CD4-positive, alpha-beta T cell treated with Interleukin-15 for 4 hours (primary cell): Measurements from ENCODE around the gene RING1.

ENCODE experiments used
- DNase-seq: peaks from one replicate; pipeline ENCODE4 v3.0.0-alpha.2; 2020; ENCODE audit warnings: low spot score

RING1 gene

DNA sequence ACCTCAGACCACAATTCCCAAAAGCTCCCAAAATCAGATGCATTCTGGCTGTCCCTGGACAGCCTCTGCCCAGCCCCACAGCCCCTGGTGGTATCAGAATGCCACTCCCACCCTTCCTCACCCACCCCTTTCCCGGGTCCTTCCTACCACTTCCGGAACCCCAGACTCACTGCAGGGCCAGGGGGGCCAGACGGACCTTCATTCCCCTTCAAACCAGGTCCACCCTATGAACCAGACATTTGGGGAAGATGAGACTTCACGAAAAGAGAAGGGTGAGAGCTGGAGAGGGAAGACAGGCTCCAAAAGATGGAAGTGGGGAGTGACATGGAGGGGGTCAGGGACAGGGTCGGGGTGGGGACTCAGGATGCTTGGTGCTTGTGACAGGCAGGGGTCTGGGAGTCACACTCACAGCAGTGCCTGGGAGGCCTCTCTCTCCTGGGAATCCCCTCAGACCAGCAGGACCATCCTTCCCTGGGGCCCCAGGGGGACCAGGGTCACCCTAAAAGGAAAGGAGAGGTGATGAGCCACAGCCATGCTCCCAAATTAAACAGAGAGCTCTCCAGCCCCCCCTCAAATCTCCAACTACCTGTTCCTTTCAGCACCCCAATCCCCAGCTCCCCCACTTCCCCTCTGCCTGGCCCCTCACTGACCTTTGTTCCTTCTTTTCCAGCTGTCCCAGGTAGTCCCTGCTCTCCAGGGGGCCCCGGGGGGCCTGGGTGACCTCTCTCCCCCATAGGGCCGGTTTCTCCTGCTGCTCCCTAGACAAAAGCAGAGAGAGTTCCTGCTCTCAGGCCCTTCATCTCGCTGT is 36.2 kb upstream of the RING1 start:
- no peak for DNase-seq

GRCh38 chr6:33172688-33173534 is 35.4 kb upstream of the RING1 start:
- no peak for DNase-seq

DNA sequence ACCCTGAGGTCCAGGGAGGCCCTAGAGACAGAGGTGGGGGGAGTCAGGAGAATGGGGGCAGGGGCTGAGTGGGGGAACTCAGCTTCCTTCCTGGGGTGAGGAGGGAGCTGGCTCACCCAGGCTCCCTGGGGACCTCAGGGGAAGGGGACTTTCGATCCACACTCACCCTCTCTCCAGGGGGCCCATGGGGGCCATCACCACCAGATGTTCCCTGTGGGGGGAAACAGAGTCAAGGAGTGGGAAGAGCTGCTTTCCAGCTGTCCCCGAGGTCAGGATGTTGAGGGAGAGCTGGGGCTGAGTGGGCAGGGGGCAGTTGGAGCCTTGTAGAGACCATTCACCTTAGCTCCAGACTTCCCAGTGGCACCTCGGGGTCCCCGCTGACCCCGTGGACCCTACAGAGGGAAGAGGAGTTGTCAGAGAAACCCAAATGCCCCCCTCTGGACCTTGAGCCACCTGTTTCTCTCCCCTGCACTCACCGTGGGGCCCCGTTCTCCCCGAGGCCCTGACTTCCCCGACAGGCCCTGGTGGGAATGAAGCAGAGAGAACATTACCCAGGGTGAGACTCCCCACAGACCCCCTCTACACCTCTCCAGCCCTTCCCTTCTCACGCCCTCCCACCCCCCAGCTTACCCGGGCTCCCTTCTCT is 34.6 kb upstream of the RING1 start:
- DNase-seq, result no peak

DNA sequence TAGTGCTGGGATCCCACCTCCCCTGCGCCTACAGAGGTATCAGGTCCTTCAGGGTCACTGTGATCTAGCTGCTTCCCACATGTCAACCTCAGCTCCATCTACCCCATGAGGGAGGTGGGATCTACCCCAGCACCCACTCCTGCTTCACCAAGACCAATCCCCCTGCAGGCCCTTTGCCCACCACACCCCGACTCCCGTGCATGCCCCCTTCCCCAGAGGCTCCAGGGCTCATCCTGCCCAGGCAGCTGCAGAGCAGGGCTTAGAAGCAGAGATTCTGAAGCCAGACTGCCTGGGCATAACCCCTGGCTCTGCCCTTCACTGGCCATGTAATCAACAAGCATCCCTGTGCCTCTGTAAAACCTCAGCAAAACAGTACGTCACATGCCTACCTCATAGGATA is 33.5 kb upstream of the RING1 start:
- no peak for DNase-seq

GRCh38 chr6:33175436-33176069 is 32.7 kb upstream of the RING1 start:
- no peak for DNase-seq

DNA sequence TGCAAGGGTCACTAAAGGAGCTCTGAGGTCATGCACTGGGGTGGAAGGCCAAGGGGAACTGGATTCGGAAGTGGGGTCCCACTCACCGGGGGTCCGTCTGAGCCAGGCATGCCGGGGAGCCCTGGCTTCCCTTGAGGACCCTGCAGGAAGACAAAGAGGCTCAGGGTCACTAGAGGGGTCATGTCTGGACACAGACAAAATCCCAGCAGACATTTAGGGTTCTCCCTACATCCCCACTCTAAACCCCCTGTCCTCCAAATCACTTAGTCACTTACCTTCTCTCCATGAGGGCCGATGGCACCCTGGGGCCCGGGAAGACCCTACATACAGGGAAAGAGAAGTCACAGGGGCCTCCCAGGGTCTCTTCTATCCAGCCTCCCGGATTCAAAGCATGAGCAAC is 31.4 kb upstream of the RING1 start:
- no peak for DNase-seq

DNA sequence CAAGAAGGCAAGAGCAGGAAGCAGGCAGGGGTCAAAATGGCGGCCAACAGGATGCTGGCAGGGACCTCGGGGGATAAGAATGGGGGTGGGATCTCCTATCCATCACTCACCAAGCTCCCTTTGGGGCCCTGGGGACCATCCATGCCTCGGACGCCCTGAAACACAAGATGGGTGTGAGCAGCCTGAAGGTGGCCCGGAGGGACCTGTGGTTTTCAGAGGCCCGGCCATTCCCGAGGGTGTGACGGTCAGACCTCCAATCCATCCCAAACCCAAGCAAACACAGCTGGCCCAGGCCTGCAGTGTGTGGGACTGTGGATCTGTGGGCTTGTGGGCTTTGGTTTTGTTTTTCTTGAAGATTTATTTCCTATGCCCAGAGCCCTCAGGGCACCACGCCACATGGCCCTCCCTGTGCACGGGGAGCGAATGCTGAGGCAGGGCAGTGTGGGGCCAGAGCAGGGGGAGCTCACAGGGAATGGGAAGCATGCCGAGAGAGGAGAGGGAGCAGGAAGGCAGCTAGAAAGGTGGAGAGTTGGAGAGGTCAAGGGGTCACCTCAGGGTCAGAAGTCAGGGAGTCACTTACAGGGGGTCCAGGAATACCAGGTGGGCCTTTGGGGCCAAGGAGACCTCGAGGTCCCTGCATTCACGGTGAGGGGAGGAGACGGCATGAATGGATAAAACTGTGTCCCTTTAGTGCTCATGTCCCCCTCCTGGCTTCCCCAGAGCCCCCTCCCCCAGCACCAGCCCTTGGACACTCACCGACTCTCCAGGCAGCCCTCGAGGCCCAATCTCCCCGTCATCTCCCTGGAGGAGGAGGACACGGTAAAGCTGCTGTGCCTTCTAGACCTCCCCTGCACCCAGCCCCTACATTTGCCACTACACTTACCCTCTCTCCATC is 30.5 kb upstream of the RING1 start:
- DNase-seq, result no peak

GRCh38 chr6:33178755-33179475 is 29.4 kb upstream of the RING1 start:
- no peak for DNase-seq

- DNase-seq, result no peak
Observed at GRCh38 chr6:33181141-33181540, 27.2 kb upstream of the RING1 start.

DNA sequence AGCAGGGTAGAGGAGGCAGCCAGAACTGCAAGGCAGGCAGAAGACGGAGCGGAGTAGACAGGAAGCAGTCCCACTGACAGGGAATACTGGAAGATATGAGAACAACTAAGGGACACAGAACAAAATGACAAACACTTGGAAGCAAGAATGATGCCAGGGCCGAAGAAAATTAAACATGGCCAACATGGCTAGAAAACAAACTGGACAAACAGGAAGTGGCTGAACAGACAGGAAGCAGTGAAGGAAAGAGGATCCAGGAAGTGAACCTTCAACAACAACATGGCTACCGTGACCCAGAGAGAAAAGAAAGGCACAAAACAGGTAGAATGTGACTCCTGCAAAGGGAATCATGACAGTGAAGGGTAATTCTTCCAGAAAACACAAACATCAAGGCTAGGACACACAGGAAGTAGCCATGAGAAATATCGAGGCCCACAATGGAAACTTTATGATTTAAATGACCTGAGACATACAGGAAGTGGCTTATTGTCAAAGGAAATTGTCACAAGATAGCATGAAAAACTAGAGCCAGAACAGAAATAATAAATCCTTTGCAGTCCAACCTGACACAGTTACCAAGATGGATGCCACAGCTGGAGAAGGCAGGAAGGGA is 25.1 kb upstream of the RING1 start:
- no peak for DNase-seq

DNA sequence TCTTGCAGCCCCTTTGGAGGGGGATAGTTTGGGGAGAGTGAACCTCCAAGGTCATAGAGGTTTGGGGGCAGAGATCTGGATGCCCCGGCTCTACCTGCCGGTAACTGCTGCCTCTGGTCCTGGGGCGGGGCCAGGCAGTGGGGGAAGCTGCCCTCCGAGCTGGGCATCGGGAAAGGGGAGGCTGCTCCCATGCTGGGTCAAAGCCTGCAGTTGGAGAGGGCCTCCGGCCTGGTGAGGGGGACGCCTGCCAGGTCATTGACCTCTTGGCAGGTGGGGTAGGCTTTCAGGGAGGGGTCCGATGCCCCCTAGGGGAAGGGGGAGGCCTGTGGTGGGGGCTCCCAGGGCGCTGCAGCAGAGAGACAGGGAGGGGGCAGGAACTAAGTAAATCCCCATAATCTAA is 23.1 kb upstream of the RING1 start:
- no peak for DNase-seq

DNA sequence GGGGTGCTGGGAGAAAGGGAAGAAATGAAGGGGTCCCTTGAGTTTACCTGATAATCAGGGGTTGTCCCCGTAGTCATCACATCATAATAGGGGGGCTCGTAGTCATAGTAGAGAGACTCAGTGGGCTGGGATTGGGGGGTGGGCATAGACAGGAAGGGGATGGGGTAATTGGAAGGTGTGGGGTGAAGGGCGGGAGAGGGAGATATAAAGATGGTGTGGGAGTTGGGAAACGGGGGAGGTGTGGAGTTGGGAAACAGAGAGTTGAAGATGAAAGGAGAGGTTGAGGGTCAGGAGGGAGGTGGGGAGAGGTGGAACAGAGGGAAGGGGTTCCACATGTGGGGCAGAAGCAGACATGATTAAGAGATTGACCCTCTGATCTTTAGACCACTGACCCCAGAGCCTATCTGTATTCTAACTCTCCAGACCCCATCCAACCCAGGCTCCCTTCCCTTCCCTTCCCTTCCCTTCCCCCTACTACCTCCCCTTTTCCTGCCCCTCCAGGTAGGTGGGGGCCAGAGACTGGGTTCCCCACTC is 22.6 kb upstream of the RING1 start:
- DNase-seq, result no peak

GRCh38 chr6:33187809-33188208 is 20.5 kb upstream of the RING1 start:
- no peak for DNase-seq

GRCh38 chr6:33189164-33189563 is 19.1 kb upstream of the RING1 start:
- no peak for DNase-seq

- DNase-seq, result no peak
Observed at GRCh38 chr6:33189625-33190448, 18.5 kb upstream of the RING1 start.

- DNase-seq, result no peak
Observed at GRCh38 chr6:33190504-33191107, 17.7 kb upstream of the RING1 start.

DNA sequence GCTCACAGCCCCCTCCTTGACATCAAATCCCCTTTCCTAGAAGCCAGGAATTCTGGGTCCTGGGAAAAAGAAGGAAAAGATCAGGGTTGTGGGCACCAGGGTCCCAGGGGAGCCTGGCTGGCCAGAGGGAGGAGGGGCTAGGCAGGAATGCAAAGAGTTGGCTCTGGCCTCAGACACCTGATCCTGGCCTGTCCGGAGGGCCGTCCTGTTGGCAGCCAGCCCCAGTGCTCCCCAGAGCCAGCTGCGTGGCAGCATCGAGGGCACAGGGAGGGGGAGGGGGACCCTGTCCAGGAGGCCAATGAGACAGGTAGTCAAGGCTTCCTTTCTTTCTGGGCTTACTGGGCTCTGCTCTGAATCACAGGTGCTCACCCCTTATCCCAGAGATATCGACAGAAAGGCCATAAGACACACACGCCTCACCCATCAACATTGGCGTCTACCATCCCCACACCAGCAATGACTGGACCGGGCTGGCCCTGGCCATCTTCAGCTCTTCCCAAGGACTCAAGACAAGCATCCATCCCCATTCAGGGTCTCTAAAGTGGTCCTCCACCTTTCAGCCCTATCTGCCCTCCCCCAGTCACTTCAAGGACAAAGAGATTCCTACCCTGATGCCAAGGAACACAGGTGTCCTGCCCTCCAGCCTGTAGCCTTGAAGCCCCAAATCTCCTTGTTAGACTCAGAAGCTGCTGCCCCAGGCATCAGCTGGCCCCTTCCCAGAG is 16.8 kb upstream of the RING1 start:
- DNase-seq, result no peak

DNA sequence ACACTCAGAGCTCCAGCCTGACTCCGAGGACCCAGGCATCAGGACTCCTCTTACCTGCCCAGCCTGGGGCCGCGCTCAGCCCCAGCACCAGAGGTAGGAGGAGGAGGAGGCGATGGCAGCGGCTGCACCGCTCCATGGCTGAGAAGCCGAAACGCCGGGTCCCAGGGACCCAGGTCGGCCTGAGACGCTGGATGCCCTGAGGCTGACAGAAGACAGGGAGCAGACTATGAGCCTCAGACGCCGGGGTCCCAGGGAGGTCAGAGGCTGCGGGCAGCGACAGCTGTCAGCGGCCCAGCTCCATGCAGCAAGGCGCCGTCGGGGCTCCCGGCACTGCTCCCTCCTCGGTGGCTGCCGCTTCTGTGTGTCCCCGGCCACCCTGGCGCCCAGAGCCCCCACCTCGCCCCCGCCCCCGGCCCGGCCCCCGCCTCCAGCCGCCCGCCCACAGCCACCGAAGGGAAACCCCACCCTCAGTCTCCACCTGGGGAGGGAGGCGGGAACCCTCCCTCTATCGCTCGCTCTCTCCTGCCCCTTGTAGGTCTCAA is 16.1 kb upstream of the RING1 start, which contains the start of gene COL11A2:
Gene COL11A2, minus strand, starts transcription at position 363 of the 542 bp plus-strand sequence. Its CDS starts 227 bp downstream, at position 136.
- no peak for DNase-seq
